Forelimb muscle (tissue), 1 donor: Measurements from ENCODE around the gene MYL9. TPM values are rescaled to one million over a fixed set of nuclear protein-coding genes. Genes with fewer than 3 reads are reported as not detected.

Source experiments
- DNase-seq: peaks from one replicate; pipeline ENCODE4 v3.0.0-alpha.2; 2013; ENCODE audit warnings: low read depth
- polyA plus RNA-seq: library from polyadenylated mRNA; unstranded; fragments of 120-200 nt; gene quantifications from one replicate; pipeline ENCODE4 v1.2.1, GENCODE V29; 2013; ENCODE audit not compliant: insufficient read length

The MYL9 gene
- polyA plus RNA-seq, 1 donor = 544 TPM

GRCh38 chr20:36525620-36526365, 15.5 kb upstream of the MYL9 start:
- DNase-seq = no peak

GRCh38 chr20:36526521-36527011, 14.8 kb upstream of the MYL9 start:
- no peak for DNase-seq

- DNase-seq = no peak
Measured at GRCh38 chr20:36527331-36528125, 13.8 kb upstream of the MYL9 start.

- no peak for DNase-seq
Measured at GRCh38 chr20:36528176-36528874, 13.0 kb upstream of the MYL9 start.

GRCh38 chr20:36528875-36529417, 12.4 kb upstream of the MYL9 start:
- no peak for DNase-seq

GRCh38 chr20:36532388-36532787, 8.9 kb upstream of the MYL9 start:
- no peak for DNase-seq

GRCh38 chr20:36532822-36533221, 8.5 kb upstream of the MYL9 start:
- no peak for DNase-seq

GRCh38 chr20:36538026-36538722, 3.1 kb upstream of the MYL9 start:
- no peak for DNase-seq

GRCh38 chr20:36540551-36541211, 638 bp upstream of the MYL9 start:
- no peak for DNase-seq

- no peak for DNase-seq
Measured at GRCh38 chr20:36541768-36542488, 609 bp downstream of the MYL9 start.

GRCh38 chr20:36542516-36543183, 1.3 kb downstream of the MYL9 start:
- DNase-seq = no peak

- DNase-seq = no peak
Measured at GRCh38 chr20:36543184-36544133, 2.1 kb downstream of the MYL9 start.

- no peak for DNase-seq
Measured at GRCh38 chr20:36544134-36545018, 3.1 kb downstream of the MYL9 start.

- DNase-seq = no peak
Measured at GRCh38 chr20:36546111-36546736, 4.9 kb downstream of the MYL9 start.

GRCh38 chr20:36547186-36548005, 6.1 kb downstream of the MYL9 start:
- DNase-seq = no peak

GRCh38 chr20:36548006-36548315, 6.6 kb downstream of the MYL9 start:
- no peak for DNase-seq
